SK-N-SH (cell line): ENCODE results near the gene TIMM10B. TPM values are rescaled to one million over a fixed set of nuclear protein-coding genes. Genes with fewer than 3 reads are reported as not detected.
A peak's percentile ranks its signal among the peaks of the same experiment; 100 is the strongest.

Experiments used
- CTCF ChIA-PET: fragments of 300-600, 350-600 bp; formaldehyde crosslinking; extraction: SDS; loops from one replicate; lab custom pipeline; 2021; lab: Yijun Ruan, JAX
- POLR2A ChIA-PET: fragments of 350-600 bp; sonication (Branson Sonifier 250); formaldehyde crosslinking; extraction: SDS; loops from one replicate; lab custom pipeline; 2020; ENCODE audit warnings: antibody characterized with exemption, inconsistent platforms; lab: Yijun Ruan, JAX
- DNase-seq: peaks from one replicate; pipeline ENCODE4 v3.0.0; 2012
- H2AFZ ChIP-seq: fragments of 200-600 bp; sonication (generic); 2 replicates; pipeline ENCODE4 v1.8.1; 2016; ENCODE audit warnings: antibody characterized with exemption, mild to moderate bottlenecking, low read depth
- H3F3A ChIP-seq: fragments of 200-600 bp; sonication (generic); replicated peaks from 2 replicates; pipeline ENCODE3; 2016; ENCODE audit warnings: antibody characterized with exemption, mild to moderate bottlenecking; ENCODE audit not compliant: insufficient read depth
- H3K27ac ChIP-seq, 2 experiments: fragments of 200-500 bp in 1 of 2; fragments of 200-600 bp in 1 of 2; sonication (Bioruptor generic) in 1 of 2; sonication (generic), shearing (Covaris generic) in 1 of 2; 2 replicates each; pipeline versions ENCODE4 v1.5.1 to v1.6.1; 2014 to 2016; ENCODE audit warnings: low read depth in 2 of 2, inconsistent platforms in 1 of 2, low read length in 1 of 2, mild to moderate bottlenecking in 1 of 2, mixed read lengths in 1 of 2
- H3K27me3 ChIP-seq: fragments of 200-600 bp; sonication (generic), shearing (Covaris generic); 2 replicates; pipeline ENCODE4 v1.6.1; 2016; ENCODE audit warnings: mixed run types; ENCODE audit not compliant: insufficient read depth
- H3K36me3 ChIP-seq, 2 experiments: fragments of 200-500 bp in 1 of 2; fragments of 200-600 bp in 1 of 2; sonication (Bioruptor generic) in 1 of 2; sonication (generic) in 1 of 2; replicated peaks in 1 of 2; 2 replicates each; pipeline versions ENCODE3 to v1.5.1; 2014 to 2016; ENCODE audit warnings: low read length in 1 of 2, mild to moderate bottlenecking in 1 of 2; ENCODE audit not compliant: insufficient read depth in 2 of 2, control insufficient read depth in 1 of 2
- H3K4me1 ChIP-seq, 2 experiments: fragments of 200-500 bp in 1 of 2; fragments of 200-600 bp in 1 of 2; sonication (Bioruptor generic) in 1 of 2; sonication (generic), shearing (Covaris generic) in 1 of 2; 2 replicates each; pipeline versions ENCODE4 v1.5.1 to v1.6.1; 2014 to 2016; ENCODE audit warnings: low read depth in 1 of 2, low read length in 1 of 2, mixed run types in 1 of 2; ENCODE audit not compliant: insufficient read depth in 2 of 2, control insufficient read depth in 1 of 2
- H3K4me2 ChIP-seq: fragments of 200-600 bp; sonication (generic), shearing (Covaris generic); 2 replicates; pipeline ENCODE4 v1.6.1; 2017; ENCODE audit warnings: mixed run types
- H3K4me3 ChIP-seq, 2 experiments: fragments of 200-500 bp in 1 of 2; fragments of 200-600 bp in 1 of 2; sonication (Bioruptor generic) in 1 of 2; sonication (generic), shearing (Covaris generic) in 1 of 2; 2 replicates each; pipeline versions ENCODE4 v1.5.1 to v1.8.1; 2014 to 2016; ENCODE audit warnings: low read depth in 2 of 2, inconsistent platforms in 1 of 2, low read length in 1 of 2, mild to moderate bottlenecking in 1 of 2, mixed read lengths in 1 of 2, moderate library complexity in 1 of 2
- H3K79me2 ChIP-seq: fragments of 200-600 bp; sonication (generic); 2 replicates; pipeline ENCODE4 v1.8.1; 2017; ENCODE audit warnings: mild to moderate bottlenecking; ENCODE audit not compliant: insufficient read depth
- H3K9ac ChIP-seq: fragments of 200-600 bp; sonication (generic); 2 replicates; pipeline ENCODE4 v1.6.1; 2017; ENCODE audit warnings: mixed run types
- H3K9me2 ChIP-seq: fragments of 200-600 bp; sonication (generic); 2 replicates; pipeline ENCODE4 v1.6.1; 2017; ENCODE audit warnings: mixed run types
- H3K9me3 ChIP-seq: fragments of 200-600 bp; sonication (generic); 2 replicates; pipeline ENCODE4 v1.6.1; 2017; ENCODE audit warnings: mixed run types, mild to moderate bottlenecking, moderate library complexity
- H4K20me1 ChIP-seq: fragments of 200-600 bp; sonication (generic); 2 replicates; pipeline ENCODE4 v1.6.1; 2017; ENCODE audit warnings: mild to moderate bottlenecking, mixed run types; ENCODE audit not compliant: insufficient read depth
- CTCF ChIP-seq: fragments of 200-600 bp; sonication (generic); IDR thresholded peaks from 2 replicates; pipeline ENCODE4 v1.6.1; 2017; ENCODE audit warnings: antibody characterized with exemption, mild to moderate bottlenecking, moderate library complexity
- ELF1 ChIP-seq: IDR thresholded peaks from 2 replicates; pipeline ENCODE4 v1.4.0; 2012
- EP300 ChIP-seq, 2 experiments: IDR thresholded peaks; 2 replicates each; pipeline versions ENCODE4 v1.4.0 to v1.6.1; 2012; ENCODE audit warnings: borderline replicate concordance in 1 of 2, low read depth in 1 of 2, low read length in 1 of 2
- EZH2phosphoT487 ChIP-seq: fragments of 200-600 bp; sonication (generic); IDR thresholded peaks from 2 replicates; pipeline ENCODE4 v1.6.1; 2017; ENCODE audit warnings: low read depth, mixed run types, mild to moderate bottlenecking, antibody characterized with exemption, moderate library complexity, borderline replicate concordance
- GATA2 ChIP-seq: sonication (generic); formaldehyde crosslinking; IDR thresholded peaks from 2 replicates; pipeline ENCODE4 v1.5.0; 2020; ENCODE audit warnings: mild to moderate bottlenecking, missing genetic modification reagents
- IRF3 ChIP-seq: fragments of 150-350 bp; IDR thresholded peaks from 2 replicates; pipeline ENCODE4 v1.6.1; 2016; ENCODE audit warnings: mild to moderate bottlenecking, low read depth, low read length
- MAX ChIP-seq: IDR thresholded peaks from 2 replicates; pipeline ENCODE4 v1.4.0; 2012; ENCODE audit warnings: low read depth
- MXI1 ChIP-seq: IDR thresholded peaks from 2 replicates; pipeline ENCODE4 v1.6.1; 2012; ENCODE audit warnings: mild to moderate bottlenecking, low read depth, low read length, improper control_type of control experiment
- NFIC ChIP-seq: IDR thresholded peaks from 2 replicates; pipeline ENCODE4 v1.4.0; 2012; ENCODE audit warnings: borderline replicate concordance
- NRF1 ChIP-seq: IDR thresholded peaks from 2 replicates; pipeline ENCODE4 v1.6.1; 2012; ENCODE audit warnings: low read depth, mild to moderate bottlenecking, low read length
- PBX3 ChIP-seq: IDR thresholded peaks from 2 replicates; pipeline ENCODE4; 2012
- RAD21 ChIP-seq: IDR thresholded peaks from 2 replicates; pipeline ENCODE4 v1.6.1; 2012; ENCODE audit warnings: mild to moderate bottlenecking, low read length
- RCOR1 ChIP-seq: fragments of 150-350 bp; IDR thresholded peaks from 2 replicates; pipeline ENCODE4 v1.6.1; 2017; ENCODE audit warnings: antibody characterized with exemption, low read length
- RFX5 ChIP-seq: IDR thresholded peaks from 2 replicates; pipeline ENCODE4 v1.6.1; 2012; ENCODE audit warnings: mild to moderate bottlenecking, improper control_type of control experiment, low read length
- RXRA ChIP-seq: IDR thresholded peaks from 2 replicates; pipeline ENCODE4 v1.4.0; 2012; ENCODE audit warnings: low read depth, mild to moderate bottlenecking, borderline replicate concordance
- SIN3A ChIP-seq: IDR thresholded peaks from 2 replicates; pipeline ENCODE4 v1.6.1; 2012; ENCODE audit warnings: low read depth, mild to moderate bottlenecking, low read length, moderate library complexity, borderline replicate concordance
- SMC3 ChIP-seq: IDR thresholded peaks from 2 replicates; pipeline ENCODE4 v1.6.1; 2012; ENCODE audit warnings: low read depth, low read length, improper control_type of control experiment
- TAF1 ChIP-seq: IDR thresholded peaks from 2 replicates; pipeline ENCODE4 v1.6.1; 2012; ENCODE audit warnings: low read depth, mild to moderate bottlenecking, low read length, moderate library complexity, borderline replicate concordance
- USF1 ChIP-seq: IDR thresholded peaks from 2 replicates; pipeline ENCODE4 v1.4.0; 2012; ENCODE audit warnings: low read depth, borderline replicate concordance
- USF2 ChIP-seq: fragments of 150-350 bp; IDR thresholded peaks from 2 replicates; pipeline ENCODE4 v1.6.1; 2017; ENCODE audit warnings: antibody characterized with exemption, low read length, low read depth, borderline replicate concordance
- YY1 ChIP-seq: IDR thresholded peaks from 2 replicates; pipeline ENCODE4 v1.4.0; 2012; ENCODE audit warnings: low read depth, mild to moderate bottlenecking
- WGBS: methylation state at CpG from one replicate; pipeline ENCODE4 v1.1.6; 2017; ENCODE audit warnings: low lambda C conversion rate; 5-methylcytosine and 5-hydroxymethylcytosine counted together
- polyA plus RNA-seq, 3 experiments: library from polyadenylated mRNA; depleted of rRNA; stranded (reverse); fragments of >200 nt; gene quantifications; 2 replicates each; pipeline ENCODE4 v1.2.3, GENCODE V29; 2012

TIMM10B gene
- polyA plus RNA-seq, 1 of the 3 experiments (the other 2 are of a cell fraction), result 26.2 TPM

GRCh38 chr11:6443269-6444003 lies 37.9 kb upstream of the TIMM10B start:
- Histone ChIP-seq H3K9me2 (no peaks in the 10 kb centered on the region), H3K4me3 (no peak overlapping the region), H2AFZ (no peak overlapping the region), H3K9me3 (no peaks in the 10 kb centered on the region), H3K79me2 (no peaks in the 10 kb centered on the region), H3K27ac (no peak overlapping the region), H3K9ac (no peak overlapping the region), H4K20me1 (no peaks in the 10 kb centered on the region), H3K4me2 (no peak overlapping the region), H3K4me1 (peaks cover 0 to 18% of the 10 kb centered on the region in 2 experiments; a peak in 1 of 4 replicates), H3K36me3 (peaks cover 0 to 8% of the 10 kb centered on the region in 2 experiments), H3K27me3 (no peaks in the 10 kb centered on the region), H3F3A (no peaks in the 10 kb centered on the region)
- WGBS, result 27% methylated on average over 3 of the region's 5 CpGs
- CTCF ChIA-PET, result interaction anchor here (0.5 to 14.7 kb wide), 41 partner anchors 9 to 1163 kb away, joined by 3 to 360 read pairs (median 6); partner anchors contain the start of genes APBB1, DNHD1, SMPD1 and TRIM3
- POLR2A ChIA-PET, result interaction anchor here (0.6 to 1.3 kb wide), 3 partner anchors 25 to 65 kb away, joined by 4 to 5 read pairs (median 4); partner anchors contain the start of gene APBB1
- no peak for TF ChIP-seq EZH2phosphoT487
- TF ChIP-seq SMC3, result peak; percentile 83
- peak; percentile 77 for TF ChIP-seq CTCF
- no peak for TF ChIP-seq SIN3A
- TF ChIP-seq RAD21, result peak; percentile 73
- TF ChIP-seq MXI1, result no peak
- no peak for TF ChIP-seq EP300 (IDR thresholded peaks at IDR 0.05; ENCODE audit: borderline replicate concordance in 1 of 2, low read depth in 1 of 2, low read length in 1 of 2)
- peak; percentile 78 for DNase-seq

GRCh38 chr11:6448574-6448973 lies 32.7 kb upstream of the TIMM10B start:
- DNase-seq, result no peak
- CTCF ChIA-PET, result interaction anchor here (1.3 to 14.7 kb wide), 4 partner anchors 10 to 71 kb away, joined by 3 to 360 read pairs (median 6); no protein-coding TSS in a partner anchor
- H3K9me2 ChIP-seq, result no peaks in the 10 kb centered on the region
- no peaks in the 10 kb centered on the region for H3K9me3 ChIP-seq
- no peaks in the 10 kb centered on the region for H3K4me1 ChIP-seq
- H3K27me3 ChIP-seq, result no peaks in the 10 kb centered on the region
- H3K27ac ChIP-seq, result no peak overlapping the region
- H3K4me3 ChIP-seq, result no peak overlapping the region
- no peak overlapping the region for H2AFZ ChIP-seq
- H3K4me2 ChIP-seq, result no peak overlapping the region
- no peaks in the 10 kb centered on the region for H3F3A ChIP-seq
- 88% methylated on average over 3 of the region's 3 CpGs for WGBS
- POLR2A ChIA-PET, result no interaction called here
- no peak overlapping the region for H3K9ac ChIP-seq
- no peaks in the 10 kb centered on the region for H4K20me1 ChIP-seq
- peaks cover 11 to 55% of the 10 kb centered on the region in 2 experiments for H3K36me3 ChIP-seq
- no peaks in the 10 kb centered on the region for H3K79me2 ChIP-seq
- TF ChIP-seq NRF1, result no peak
- no peak for TF ChIP-seq ELF1
- no peak for TF ChIP-seq USF2
- TF ChIP-seq PBX3, result no peak
- TF ChIP-seq IRF3, result no peak
- no peak for TF ChIP-seq TAF1
- no peak for TF ChIP-seq YY1
- TF ChIP-seq RCOR1, result no peak
- no peak for TF ChIP-seq SIN3A
- TF ChIP-seq USF1, result no peak
- no peak for TF ChIP-seq RFX5
- no peak for TF ChIP-seq GATA2 (CRISPR knock-in tag)
- TF ChIP-seq RXRA, result no peak
- no peak for TF ChIP-seq MAX
- TF ChIP-seq NFIC, result no peak
